ENCODE results near the gene TMC6. TPM values are rescaled to one million over a fixed set of nuclear protein-coding genes. Genes with fewer than 3 reads are reported as not detected.

Gene TMC6
- total RNA-seq, 2 experiments from 2014 or later: 124 to 258 TPM

DNA sequence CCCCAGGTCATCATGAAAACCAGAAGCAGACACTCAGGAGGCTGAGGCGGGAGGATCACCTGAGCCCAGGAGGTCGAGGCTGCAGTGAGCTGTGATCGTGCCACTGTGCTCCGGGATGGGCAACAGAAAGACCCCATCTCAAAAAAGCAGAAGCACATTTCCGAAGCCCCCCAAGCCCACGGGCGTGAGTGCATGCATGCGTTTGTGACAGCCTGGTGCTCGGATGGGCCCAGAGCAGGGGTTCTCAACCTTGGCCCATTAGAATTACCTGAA, 19.1 kb downstream of the TMC6 start:
- H2AFZ ChIP-seq (ENCODE audit: low read length): no peak overlapping the region
- POLR2A ChIA-PET: no interaction called here
- H3K9me3 ChIP-seq (ENCODE audit: low read length): no peaks in the 10 kb centered on the region
- no peak overlapping the region for H3K27ac ChIP-seq (ENCODE audit: low read depth, low read length, poor library complexity, severe bottlenecking)
- no TSS peak for BruUV-seq (replicated peaks)
- TF ChIP-seq, protein P1, sequence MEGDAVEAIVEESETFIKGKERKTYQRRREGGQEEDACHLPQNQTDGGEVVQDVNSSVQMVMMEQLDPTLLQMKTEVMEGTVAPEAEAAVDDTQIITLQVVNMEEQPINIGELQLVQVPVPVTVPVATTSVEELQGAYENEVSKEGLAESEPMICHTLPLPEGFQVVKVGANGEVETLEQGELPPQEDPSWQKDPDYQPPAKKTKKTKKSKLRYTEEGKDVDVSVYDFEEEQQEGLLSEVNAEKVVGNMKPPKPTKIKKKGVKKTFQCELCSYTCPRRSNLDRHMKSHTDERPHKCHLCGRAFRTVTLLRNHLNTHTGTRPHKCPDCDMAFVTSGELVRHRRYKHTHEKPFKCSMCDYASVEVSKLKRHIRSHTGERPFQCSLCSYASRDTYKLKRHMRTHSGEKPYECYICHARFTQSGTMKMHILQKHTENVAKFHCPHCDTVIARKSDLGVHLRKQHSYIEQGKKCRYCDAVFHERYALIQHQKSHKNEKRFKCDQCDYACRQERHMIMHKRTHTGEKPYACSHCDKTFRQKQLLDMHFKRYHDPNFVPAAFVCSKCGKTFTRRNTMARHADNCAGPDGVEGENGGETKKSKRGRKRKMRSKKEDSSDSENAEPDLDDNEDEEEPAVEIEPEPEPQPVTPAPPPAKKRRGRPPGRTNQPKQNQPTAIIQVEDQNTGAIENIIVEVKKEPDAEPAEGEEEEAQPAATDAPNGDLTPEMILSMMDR (conservative IDR thresholded peaks at IDR 0.05; ENCODE audit: low read length): no peak
- TF ChIP-seq EZH2phosphoT487 (IDR thresholded peaks at IDR 0.05; ENCODE audit: borderline replicate concordance, low read depth, low read length): no peak
- no peak overlapping the region for H3K4me2 ChIP-seq (ENCODE audit: low read length)
- no peak for DNase-seq (ENCODE audit: low spot score)
- intact Hi-C loops (cut with micrococcal nuclease; ENCODE audit: unreplicated experiment): no loop called here
- H3K4me1 ChIP-seq (ENCODE audit: insufficient read depth, low read length, poor library complexity, severe bottlenecking): no peaks in the 10 kb centered on the region
- no peak overlapping the region for H3K4me3 ChIP-seq (ENCODE audit: low read depth, low read length, poor library complexity, severe bottlenecking)
- H3K9me2 ChIP-seq (ENCODE audit: insufficient read depth, low read length): no peaks in the 10 kb centered on the region
- H3K36me3 ChIP-seq (ENCODE audit: insufficient read depth, low read length): peaks cover 43% of the 10 kb centered on the region; the same call in 1 of the 2 replicates
- CTCF ChIA-PET (ENCODE audit: unreplicated experiment): interaction anchor here (0.5 to 0.6 kb wide), 2 partner anchors 18 to 31 kb away, joined by 3 read pairs; no protein-coding TSS in a partner anchor
- no peaks in the 10 kb centered on the region for H3K79me2 ChIP-seq (ENCODE audit: insufficient read depth, low read depth, low read length)
- no peaks in the 10 kb centered on the region for H4K20me1 ChIP-seq (ENCODE audit: insufficient read depth, low read length)

DNA sequence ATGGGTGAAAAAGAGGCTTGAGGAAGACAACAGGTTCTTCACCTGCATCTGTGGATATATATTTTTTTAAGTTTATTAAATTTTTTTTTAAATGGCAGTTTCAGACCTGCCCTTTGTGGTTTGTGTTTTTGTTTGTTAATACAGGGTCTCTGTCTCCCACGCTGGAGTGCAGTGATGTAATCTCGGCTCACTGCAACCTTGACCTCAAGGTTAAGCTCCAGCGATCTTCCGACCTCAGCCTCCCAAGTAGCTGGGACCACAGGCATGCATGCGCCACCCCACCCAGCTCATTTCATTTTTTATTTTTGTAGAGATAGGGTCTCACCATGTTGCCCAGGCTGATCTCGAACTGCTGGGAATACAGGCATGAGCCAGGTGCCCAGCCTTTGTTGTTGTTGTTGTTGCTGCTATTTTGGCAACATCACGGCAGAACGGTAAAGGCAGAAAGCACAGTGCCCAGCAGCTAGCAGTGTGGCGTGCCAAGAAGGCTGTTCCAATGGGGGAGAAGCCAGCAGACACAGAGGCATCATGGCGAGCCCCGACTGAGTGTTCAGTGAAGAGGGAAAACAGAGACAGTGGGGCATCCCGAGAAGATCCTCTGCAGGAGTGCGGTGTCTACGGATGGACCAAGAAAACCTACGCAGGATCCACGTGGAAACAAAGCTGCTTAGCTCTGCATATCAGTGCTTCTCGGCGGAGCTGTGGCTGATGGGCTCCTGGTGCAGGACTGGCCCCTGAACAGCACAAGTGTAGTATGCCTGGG, 19.6 kb downstream of the TMC6 start:
- no peak overlapping the region for H3K4me2 ChIP-seq (ENCODE audit: low read length)
- H3K79me2 ChIP-seq (ENCODE audit: insufficient read depth, low read depth, low read length): no peaks in the 10 kb centered on the region
- no TSS peak for BruUV-seq (replicated peaks)
- TF ChIP-seq, protein P1 (conservative IDR thresholded peaks at IDR 0.05; ENCODE audit: low read length): no peak
- TF ChIP-seq EZH2phosphoT487 (IDR thresholded peaks at IDR 0.05; ENCODE audit: borderline replicate concordance, low read depth, low read length): no peak
- H3K9me2 ChIP-seq (ENCODE audit: insufficient read depth, low read length): no peaks in the 10 kb centered on the region
- DNase-seq (ENCODE audit: low spot score): no peak
- H4K20me1 ChIP-seq (ENCODE audit: insufficient read depth, low read length): no peaks in the 10 kb centered on the region
- CTCF ChIA-PET (ENCODE audit: unreplicated experiment): interaction anchor here (0.5 to 0.6 kb wide), 2 partner anchors 19 to 31 kb away, joined by 3 read pairs; no protein-coding TSS in a partner anchor
- POLR2A ChIA-PET: interaction anchor here (0.7 kb wide), 1 partner anchor 485 kb away, joined by 3 read pairs; no protein-coding TSS in a partner anchor
- intact Hi-C loops (cut with micrococcal nuclease; ENCODE audit: unreplicated experiment): no loop called here
- H2AFZ ChIP-seq (ENCODE audit: low read length): no peak overlapping the region
- no peak overlapping the region for H3K4me3 ChIP-seq (ENCODE audit: low read depth, low read length, poor library complexity, severe bottlenecking)
- H3K27ac ChIP-seq (ENCODE audit: low read depth, low read length, poor library complexity, severe bottlenecking): no peak overlapping the region
- H3K4me1 ChIP-seq (ENCODE audit: insufficient read depth, low read length, poor library complexity, severe bottlenecking): no peaks in the 10 kb centered on the region
- peaks cover 48% of the 10 kb centered on the region; the same call in 1 of the 2 replicates for H3K36me3 ChIP-seq (ENCODE audit: insufficient read depth, low read length)
- no peaks in the 10 kb centered on the region for H3K9me3 ChIP-seq (ENCODE audit: low read length)

Measured in OCI-LY7 (cell line).